D721Med (cell line): ENCODE data around the gene ORM1.

Experiments used
- DNase-seq: peaks from one replicate; pipeline ENCODE4 v3.0.0; 2011; ENCODE audit warnings: low spot score; ENCODE audit not compliant: insufficient read length
- FAIRE-seq: peaks from 2 replicates; lab custom pipeline; 2011; peaks lifted over from hg19 to GRCh38; lab: Jason Lieb, UNC
- CTCF ChIP-seq: IDR thresholded peaks from 2 replicates; pipeline ENCODE4 v1.5.1; 2012; ENCODE audit warnings: mild to moderate bottlenecking, control low read depth; ENCODE audit not compliant: insufficient read depth; ENCODE audit errors: missing control alignments

The ORM1 gene

GRCh38 chr9:114371973-114372917 lies 49.3 kb downstream of the ORM1 start:
- no peak for TF ChIP-seq CTCF
- DNase-seq (no peak), FAIRE-seq (no peak)

GRCh38 chr9:114372921-114373448 lies 50.1 kb downstream of the ORM1 start:
- FAIRE-seq (no peak), DNase-seq (no peak)
- no peak for TF ChIP-seq CTCF

GRCh38 chr9:114373960-114374730 lies 51.2 kb downstream of the ORM1 start:
- FAIRE-seq, result no peak
- no peak for TF ChIP-seq CTCF
- DNase-seq, result no peak

GRCh38 chr9:114374936-114375335 lies 52.0 kb downstream of the ORM1 start:
- no peak for TF ChIP-seq CTCF
- DNase-seq, result no peak
- no peak for FAIRE-seq

- DNase-seq (no peak), FAIRE-seq (no peak)
- no peak for TF ChIP-seq CTCF
Measured at GRCh38 chr9:114375386-114376175, 52.7 kb downstream of the ORM1 start.
